HG03571 (cell line): ENCODE measurements around the gene OR2T34.
A peak's percentile ranks its signal among the peaks of the same experiment; 100 is the strongest.
"Not testable (repeated sequence)": the region's sequence is repeated elsewhere in the genome, so short reads cannot be mapped to it uniquely, and the experiment has no call there.

ENCODE experiments used
- ATAC-seq: cut with Tn5 transposase; IDR thresholded peaks from one replicate; pipeline ENCODE4 v1.9.1; 2021; ENCODE audit not compliant: unreplicated experiment

OR2T34 gene

GRCh38 chr1:248574657-248575056, at the start of gene OR2T34:
Gene OR2T34 (minus strand): TSS chr1:248574757. CDS start chr1:248574757, 0 bp downstream.
- ATAC-seq, result not testable (repeated sequence)

GRCh38 chr1:248622570-248623001, 48.0 kb upstream of the OR2T34 start:
- ATAC-seq, result peak; percentile 93

- ATAC-seq, result no peak
These were observed 47.2 kb upstream of the OR2T34 start for GRCh38 chr1:248621770-248622169.

GRCh38 chr1:248618878-248619277, 44.3 kb upstream of the OR2T34 start:
- ATAC-seq, result no peak

GRCh38 chr1:248618119-248618518, 43.6 kb upstream of the OR2T34 start:
- no peak for ATAC-seq

GRCh38 chr1:248613742-248614141, 39.2 kb upstream of the OR2T34 start:
- no peak for ATAC-seq

GRCh38 chr1:248611883-248612414, 37.4 kb upstream of the OR2T34 start:
- ATAC-seq, result no peak

- ATAC-seq, result no peak
These were observed 35.7 kb upstream of the OR2T34 start for GRCh38 chr1:248610301-248610700.

GRCh38 chr1:248599396-248599795, 24.8 kb upstream of the OR2T34 start:
- no peak for ATAC-seq

- ATAC-seq, result no peak
These were observed 23.0 kb upstream of the OR2T34 start, which contains the start of gene OR2T10 for GRCh38 chr1:248597589-248597988. Gene OR2T10 (minus strand): TSS chr1:248597700. CDS start chr1:248593768, 3,932 bp downstream.

- no peak for ATAC-seq
These were observed 22.1 kb upstream of the OR2T34 start for GRCh38 chr1:248596615-248597014.

GRCh38 chr1:248593226-248593625, 18.7 kb upstream of the OR2T34 start:
- no peak for ATAC-seq

- ATAC-seq, result no peak
These were observed 18.1 kb upstream of the OR2T34 start for GRCh38 chr1:248592655-248593054.

GRCh38 chr1:248590055-248590454, 15.5 kb upstream of the OR2T34 start:
- ATAC-seq, result no peak

- ATAC-seq, result no peak
These were observed 14.8 kb upstream of the OR2T34 start for GRCh38 chr1:248589334-248589733.

GRCh38 chr1:248585266-248585665, 10.7 kb upstream of the OR2T34 start:
- no peak for ATAC-seq

GRCh38 chr1:248576260-248576980, 1.9 kb upstream of the OR2T34 start:
- ATAC-seq, result no peak

GRCh38 chr1:248573856-248574255, 701 bp downstream of the OR2T34 start:
- not testable (repeated sequence) for ATAC-seq

- ATAC-seq, result peak; percentile 58
These were observed 2.5 kb downstream of the OR2T34 start for GRCh38 chr1:248572049-248572448.

GRCh38 chr1:248570811-248571210, 3.7 kb downstream of the OR2T34 start:
- ATAC-seq, result not testable (repeated sequence)

GRCh38 chr1:248569049-248569448, 5.5 kb downstream of the OR2T34 start:
- not testable (repeated sequence) for ATAC-seq

- peak; percentile 62 for ATAC-seq
These were observed 8.8 kb downstream of the OR2T34 start for GRCh38 chr1:248565530-248566373.
